H1 (cell line): Measurements from ENCODE around the gene CUX1. TPM values are rescaled to one million over a fixed set of nuclear protein-coding genes. Genes with fewer than 3 reads are reported as not detected.

Source experiments
- GTF2F1 ChIP-seq: IDR thresholded peaks from 2 replicates; pipeline ENCODE4 v1.6.1; 2012; ENCODE audit warnings: low read depth, low read length, improper control_type of control experiment, borderline replicate concordance
- NANOG ChIP-seq: IDR thresholded peaks from 2 replicates; pipeline ENCODE4 v1.6.1; 2011; ENCODE audit warnings: low read length, low read depth, mild to moderate bottlenecking, inconsistent platforms; ENCODE audit not compliant: insufficient read depth, poor library complexity, severe bottlenecking
- RAD21 ChIP-seq, 2 experiments: IDR thresholded peaks in 1 of 2; conservative IDR thresholded peaks in 1 of 2; 2 replicates each; pipeline ENCODE4 v1.6.1; 2011; ENCODE audit warnings: low read depth in 2 of 2, low read length in 2 of 2, improper control_type of control experiment in 1 of 2, inconsistent platforms in 1 of 2, mild to moderate bottlenecking in 1 of 2, moderate library complexity in 1 of 2
- polyA plus RNA-seq, 7 experiments: library from polyadenylated mRNA; depleted of rRNA in 3 of 7; stranded (reverse) in 5 of 7; unstranded in 2 of 7; fragments of >200 nt in 5 of 7; fragments of 200-250 nt in 2 of 7; gene quantifications; 1 replicate in 5 of 7; 2 replicates in 1 of 7; 4 replicates in 1 of 7; pipeline versions ENCODE4 v1.2.1 to v1.2.3, GENCODE V29; 2011 to 2013; ENCODE audit warnings: missing spikeins in 2 of 7, mixed read lengths in 2 of 7
- total RNA-seq: library from RNA; stranded (reverse); fragmentation: NEBNext Ultra II Directional; extraction: Animal tissue kit (Norgen Biotek cat#: 25700); gene quantifications from 2 replicates; pipeline ENCODE4 v1.2.1, GENCODE V29; 2021

CUX1 gene
- total and polyA plus RNA-seq, 2 of the 8 experiments (the other 6 are each of a cell fraction or from before 2014, with no cell fraction given) = 21.6 to 65.9 TPM

GRCh38 chr7:102321351-102322201 lies 504.1 kb downstream of the CUX1 start (continued):
- peak in 1 of 2 experiments; percentile 38; a peak in 2 of 4 replicates for TF ChIP-seq RAD21 (IDR thresholded peaks at IDR 0.05 in 1 of 2, conservative IDR thresholded peaks at IDR 0.05 in 1 of 2; ENCODE audit: low read depth in 2 of 2, low read length in 2 of 2)
- TF ChIP-seq NANOG = no peak
- no peak for TF ChIP-seq GTF2F1
